Smooth muscle cell of the umbilical artery (primary cell): ENCODE results near the gene EVI5. TPM values are rescaled to one million over a fixed set of nuclear protein-coding genes. Genes with fewer than 3 reads are reported as not detected.

ENCODE experiments used
- total RNA-seq: library from RNA; depleted of rRNA; stranded (reverse); fragments of >200 nt; gene quantifications from 2 replicates; pipeline ENCODE4 v1.2.3, GENCODE V29; 2014

EVI5 gene
- 58.5 and 93.0 TPM in 2 replicates for total RNA-seq

DNA sequence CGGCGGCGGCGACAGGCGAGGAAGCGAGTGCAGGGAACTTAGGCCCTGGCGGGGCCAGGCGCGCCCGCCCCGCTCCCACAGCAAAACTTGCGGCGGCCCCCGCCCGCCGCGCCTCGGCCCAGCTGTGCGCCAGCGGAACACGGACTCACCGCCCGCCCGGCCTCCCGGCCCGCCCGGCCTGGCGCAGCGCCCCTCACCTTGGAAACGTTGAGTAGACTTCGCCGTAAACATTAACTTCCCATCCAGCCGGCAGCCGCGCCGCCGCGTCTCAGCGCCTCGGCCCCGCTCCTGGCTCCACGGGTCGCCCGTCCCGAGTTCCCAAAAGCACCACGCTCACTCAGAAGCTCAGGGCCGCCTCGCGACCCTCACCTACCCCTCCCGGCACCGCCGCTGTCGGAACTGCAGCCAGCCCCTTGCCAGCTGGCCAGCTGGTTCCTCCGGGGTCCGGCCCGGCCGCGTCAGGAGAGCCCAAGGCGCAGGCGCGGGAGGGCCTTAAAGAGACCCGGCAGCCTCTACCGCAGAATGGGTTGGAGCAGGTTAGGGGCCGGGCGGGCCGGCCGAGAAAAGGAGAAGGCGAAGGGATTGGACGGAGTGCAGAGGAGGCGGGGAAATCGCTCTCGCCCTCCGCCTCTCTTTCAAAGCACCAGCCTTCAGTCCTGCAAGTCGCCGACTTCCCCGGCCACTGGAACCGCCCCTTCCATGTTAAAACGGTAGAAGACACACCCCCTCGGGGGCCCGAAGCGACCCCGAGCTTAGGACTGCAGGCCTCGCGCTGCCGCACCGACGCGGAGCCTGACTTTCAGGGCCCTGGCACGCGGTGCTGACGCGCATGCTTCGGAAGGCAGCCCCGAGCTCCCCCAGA is at the start of gene EVI5:
Gene EVI5, minus strand, starts transcription at position 470 of the 862 bp plus-strand sequence. CDS start 48,562 bp downstream, outside the sequence.

GRCh38 chr1:92831762-92832536 is 47.0 kb upstream of the EVI5 start, which contains the start of gene RPL5:
TSS of gene RPL5 (plus strand) at chr1:92832040. CDS start at chr1:92832115, 75 bp downstream.

DNA sequence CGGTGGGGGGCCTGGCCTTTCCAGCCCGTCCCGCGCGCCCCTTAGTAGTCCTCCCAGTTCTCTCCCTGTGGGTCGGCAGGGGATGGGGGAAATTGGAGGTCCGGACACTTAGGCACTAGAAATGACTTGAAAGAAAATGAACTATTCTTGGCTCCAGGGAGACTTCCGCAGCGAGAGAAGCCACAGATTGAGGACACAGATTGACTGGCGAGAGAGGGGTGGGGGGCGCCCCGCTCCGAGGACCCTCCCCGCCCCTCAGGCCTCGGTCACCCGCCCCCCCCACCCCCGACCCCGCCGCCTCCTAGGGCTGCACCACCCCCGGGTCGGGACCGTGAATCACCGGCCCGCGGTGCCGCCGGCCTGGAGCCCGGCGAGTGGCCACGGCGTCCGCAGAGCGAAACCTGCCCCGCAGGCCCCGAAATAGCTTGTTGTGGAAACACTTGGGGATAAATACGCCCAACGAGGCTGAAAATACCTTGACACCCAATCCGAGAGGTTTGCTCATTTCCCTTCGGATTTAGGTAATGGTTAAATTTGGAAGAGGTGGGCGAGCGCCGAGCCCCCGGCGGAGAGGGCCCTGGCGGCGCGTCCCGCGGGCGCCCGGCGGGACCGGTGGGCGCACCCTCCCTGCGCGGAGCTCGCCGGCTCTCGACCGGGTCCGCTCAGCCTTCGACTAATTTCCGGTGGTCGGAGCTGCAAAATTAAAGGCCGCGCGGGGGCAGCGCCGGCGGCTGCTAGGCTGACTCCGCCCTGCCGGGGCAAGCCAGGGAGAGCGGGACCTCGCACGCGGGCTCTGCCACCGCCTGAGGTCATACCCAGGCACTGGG is 298.4 kb downstream of the EVI5 start, which contains the start of gene GFI1:
Gene GFI1, minus strand, starts transcription at position 675 of the 827 bp plus-strand sequence. CDS start 3,438 bp downstream, outside the sequence.

Other genes with a start within 250 kb of the EVI5 start
- 1,003 and 1,341 TPM in 2 replicates for gene RPL5, start 46.9 kb upstream of the EVI5 start, total RNA-seq
- gene DIPK1A, start 176.4 kb upstream of the EVI5 start, total RNA-seq, result 12.5 and 13.1 TPM in 2 replicates